ENCODE measurements around the gene KRTCAP3. TPM values are rescaled to one million over a fixed set of nuclear protein-coding genes. Genes with fewer than 3 reads are reported as not detected.

KRTCAP3 gene
- total RNA-seq, 1 experiment from 2014 or later = 49.9 TPM

DNA sequence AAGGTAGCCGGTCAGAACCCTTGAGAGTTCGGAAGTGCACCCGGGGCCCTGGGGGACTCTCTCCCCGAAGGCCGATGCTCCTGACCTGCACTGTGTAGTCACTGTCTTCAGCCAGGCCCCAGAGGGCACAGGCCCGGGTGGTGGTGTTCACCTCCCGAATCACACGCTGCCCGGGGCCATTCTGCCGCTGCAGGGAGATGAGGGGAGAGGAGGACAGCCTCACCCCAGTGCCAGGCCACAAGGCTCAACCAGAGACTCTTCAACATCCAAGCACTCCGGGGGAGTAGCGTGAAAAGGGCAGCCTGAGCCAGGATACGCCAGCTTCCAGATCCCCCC lies 51.7 kb downstream of the KRTCAP3 start:
- no peak for TF ChIP-seq CTCF (conservative IDR thresholded peaks at IDR 0.05)

More for the DNA sequence above, 51.7 kb downstream of the KRTCAP3 start:
- H3K4me1 Mint-ChIP-seq = peaks cover 26 to 32% of the 10 kb centered on the region in 2 experiments
- Histone ChIP-seq H3K23ac (ENCODE audit: insufficient read length, low read depth, low read length) (no peak overlapping the region), H2AK5ac (ENCODE audit: insufficient read length, low read length) (no peak overlapping the region), H3T11ph (ENCODE audit: low read length) (no peak overlapping the region), H4K8ac (replicated peaks; ENCODE audit: insufficient read length, low read depth, low read length) (no peak overlapping the region), H3K4me2 (ENCODE audit: insufficient read depth, insufficient read length, low read length) (peak overlapping the region; percentile 54), H3K4me1 (ENCODE audit: insufficient read depth, low read length) (no peaks in the 10 kb centered on the region; the same call in 1 of the 2 replicates), H2BK15ac (ENCODE audit: low read depth, low read length) (no peak overlapping the region), H3K23me2 (ENCODE audit: insufficient read length, low read depth, low read length, poor library complexity, severe bottlenecking) (peaks cover 8% of the 10 kb centered on the region), H3K79me1 (ENCODE audit: insufficient read depth, low read depth, low read length, poor library complexity, severe bottlenecking) (no peaks in the 10 kb centered on the region), H3K27me3 (ENCODE audit: insufficient read depth, low read length) (no peaks in the 10 kb centered on the region; the same call in 1 of the 2 replicates), H4K20me1 (ENCODE audit: control insufficient read depth, insufficient read depth, insufficient read length) (no peaks in the 10 kb centered on the region), H2BK120ac (ENCODE audit: low read depth, low read length, poor library complexity, severe bottlenecking) (no peak overlapping the region), H2BK20ac (ENCODE audit: low read depth, low read length, poor library complexity, severe bottlenecking) (no peak overlapping the region), H3K56ac (ENCODE audit: insufficient read length, low read depth, low read length) (no peak overlapping the region), H3K14ac (ENCODE audit: insufficient read depth, low read length) (no peak overlapping the region), H4K91ac (ENCODE audit: insufficient read length, low read depth, low read length) (no peak overlapping the region), H3K9ac (ENCODE audit: extremely low read depth, insufficient read length, low read length) (no peak overlapping the region), H3K4ac (ENCODE audit: low read depth, low read length) (no peak overlapping the region), H3K9me3 (ENCODE audit: control insufficient read depth, low read depth, low read length) (no peaks in the 10 kb centered on the region), H3K79me2 (ENCODE audit: insufficient read depth, low read length) (no peaks in the 10 kb centered on the region), H2BK5ac (ENCODE audit: insufficient read length, low read length) (no peak overlapping the region), H3K27ac (ENCODE audit: insufficient read length, low read depth, low read length) (no peak overlapping the region), H2AFZ (ENCODE audit: low read length) (no peak overlapping the region), H4K5ac (ENCODE audit: insufficient read length, low read depth, low read length) (no peak overlapping the region), H3K18ac (ENCODE audit: insufficient read length, low read depth, low read length) (no peak overlapping the region), H2BK12ac (ENCODE audit: insufficient read length, low read depth, low read length) (no peak overlapping the region)
- H3K36me3 Mint-ChIP-seq (ENCODE audit: insufficient read depth in 1 of 3, low read depth in 3 of 3) = peaks cover 2 to 16% (median 10%) of the 10 kb centered on the region in 3 experiments
- no CpG with 5 or more reads among the region's 13 CpGs for WGBS (ENCODE audit: extremely low coverage, insufficient read length, low lambda C conversion rate)
- DNase-seq = no peak
- peak overlapping the region; percentile 74 to 83 for H3K4me3 Mint-ChIP-seq
- no peak overlapping the region for H3K27ac Mint-ChIP-seq
- no peaks in the 10 kb centered on the region for H3K9me3 Mint-ChIP-seq
- peaks cover 49% of the 10 kb centered on the region for H3K27me3 Mint-ChIP-seq (ENCODE audit: low read depth)

Other genes starting within 250 kb of the KRTCAP3 start
- 106 and 108 TPM in 2 replicates for gene ATRAID, start 230.3 kb upstream of the KRTCAP3 start, total RNA-seq (2021)
- 112 and 122 TPM in 2 replicates for gene SLC5A6, start 230.1 kb upstream of the KRTCAP3 start, total RNA-seq (2021)
- 117 and 130 TPM in 2 replicates for gene CAD, start 225.0 kb upstream of the KRTCAP3 start, total RNA-seq (2021)
- gene SLC30A3, start 179.3 kb upstream of the KRTCAP3 start, total RNA-seq (2021) = 2.5 and 3.4 TPM in 2 replicates
- 0.37 and 0.44 TPM in 2 replicates for gene DNAJC5G, start 166.9 kb upstream of the KRTCAP3 start, total RNA-seq (2021)
- 4.6 and 5.0 TPM in 2 replicates for gene TRIM54, start 160.0 kb upstream of the KRTCAP3 start, total RNA-seq (2021)
- 0.77 and 1.5 TPM in 2 replicates for gene UCN, start 133.9 kb upstream of the KRTCAP3 start, total RNA-seq (2021)
- 55.4 and 59.4 TPM in 2 replicates for gene MPV17, start 119.3 kb upstream of the KRTCAP3 start, total RNA-seq (2021)
- gene GTF3C2, start 85.6 kb upstream of the KRTCAP3 start, total RNA-seq (2021) = 109 TPM in 2 replicates
- gene EIF2B4, start 72.0 kb upstream of the KRTCAP3 start, total RNA-seq (2021) = 62.1 and 67.2 TPM in 2 replicates
- gene SNX17, start 71.8 kb upstream of the KRTCAP3 start, total RNA-seq (2021) = 78.1 and 81.1 TPM in 2 replicates
- 24.8 and 26.5 TPM in 2 replicates for gene ZNF513, start 61.6 kb upstream of the KRTCAP3 start, total RNA-seq (2021)
- gene PPM1G, start 32.8 kb upstream of the KRTCAP3 start, total RNA-seq (2021) = 146 and 150 TPM in 2 replicates
- gene NRBP1, start 13.8 kb upstream of the KRTCAP3 start, total RNA-seq (2021) = 140 TPM in 2 replicates
- gene IFT172, start 47.4 kb downstream of the KRTCAP3 start, total RNA-seq (2021) = 13.8 and 15.5 TPM in 2 replicates
- 21.1 and 21.5 TPM in 2 replicates for gene FNDC4, start 52.8 kb downstream of the KRTCAP3 start, total RNA-seq (2021)
- gene GCKR, start 54.5 kb downstream of the KRTCAP3 start, total RNA-seq (2021) = 0.11 and 0.33 TPM in 2 replicates
- gene ZNF512, start 140.7 kb downstream of the KRTCAP3 start, total RNA-seq (2021) = 35.6 and 38.2 TPM in 2 replicates
- 1.2 and 1.6 TPM in 2 replicates for gene CCDC121, start 186.6 kb downstream of the KRTCAP3 start, total RNA-seq (2021)
- gene GPN1, start 186.7 kb downstream of the KRTCAP3 start, total RNA-seq (2021) = 45.5 and 48.5 TPM in 2 replicates
- gene SUPT7L, start 221.2 kb downstream of the KRTCAP3 start, total RNA-seq (2021) = 28.9 and 30.4 TPM in 2 replicates
- gene SLC4A1AP, start 221.5 kb downstream of the KRTCAP3 start, total RNA-seq (2021) = 18.8 and 20.8 TPM in 2 replicates